HFF-Myc (cell line): ENCODE measurements around the gene ZCCHC14.

Source experiments
- DNase-seq: peaks from one replicate; pipeline ENCODE4 v3.0.0-alpha.2; 2011; ENCODE audit warnings: low read depth; ENCODE audit errors: extremely low read depth
- H3K4me3 ChIP-seq: replicated peaks from 2 replicates; pipeline ENCODE4 v1.5.1; 2011; ENCODE audit warnings: low read depth, mild to moderate bottlenecking, control low read depth, low read length
- CTCF ChIP-seq: IDR thresholded peaks from 2 replicates; pipeline ENCODE4 v1.5.1; 2012; ENCODE audit warnings: mild to moderate bottlenecking, low read depth, low read length, control low read depth; ENCODE audit errors: missing control alignments

The ZCCHC14 gene

GRCh38 chr16:87360862-87361610, 131.8 kb downstream of the ZCCHC14 start:
- H3K4me3 ChIP-seq: no peak overlapping the region
- no peak for DNase-seq
- TF ChIP-seq CTCF: no peak

- no peak for TF ChIP-seq CTCF
- DNase-seq: no peak
- H3K4me3 ChIP-seq: no peak overlapping the region
Observed at GRCh38 chr16:87359121-87359520, 133.7 kb downstream of the ZCCHC14 start.

GRCh38 chr16:87358696-87359095, 134.1 kb downstream of the ZCCHC14 start:
- H3K4me3 ChIP-seq: no peak overlapping the region
- TF ChIP-seq CTCF: no peak
- DNase-seq: no peak

GRCh38 chr16:87358250-87358649, 134.6 kb downstream of the ZCCHC14 start:
- H3K4me3 ChIP-seq: no peak overlapping the region
- no peak for TF ChIP-seq CTCF
- no peak for DNase-seq

GRCh38 chr16:87356491-87356853, 136.4 kb downstream of the ZCCHC14 start:
- no peak for DNase-seq
- TF ChIP-seq CTCF: no peak
- no peak overlapping the region for H3K4me3 ChIP-seq
